Small intestine (tissue), 7 donors: Measurements from ENCODE around the gene USP24. TPM values are rescaled to one million over a fixed set of nuclear protein-coding genes. Genes with fewer than 3 reads are reported as not detected.

Source experiments
- DNase-seq, 2 donors: peaks; one replicate each; pipeline versions ENCODE4 v3.0.0 to v3.0.0-alpha.2; 2013
- FAIRE-seq: peaks from 2 replicates; lab custom pipeline; 2012; peaks lifted over from hg19 to GRCh38; lab: Jason Lieb, UNC
- H3K27ac ChIP-seq, 3 donors: one replicate each; pipeline ENCODE4 v1.5.1; 2013; ENCODE audit warnings: low read length in 2 of 3, mild to moderate bottlenecking in 2 of 3, control low read depth in 1 of 3, inconsistent platforms in 1 of 3, low read depth in 1 of 3, moderate library complexity in 1 of 3
- H3K27me3 ChIP-seq, 3 donors: one replicate each; pipeline ENCODE4 v1.6.1; 2013; ENCODE audit warnings: low read length in 3 of 3, inconsistent platforms in 1 of 3; ENCODE audit not compliant: control insufficient read depth in 3 of 3, insufficient read depth in 3 of 3
- H3K36me3 ChIP-seq, 3 donors: one replicate each; pipeline ENCODE4 v1.6.1; 2013; ENCODE audit warnings: low read length in 3 of 3, inconsistent platforms in 1 of 3, low read depth in 1 of 3, mild to moderate bottlenecking in 1 of 3, moderate library complexity in 1 of 3; ENCODE audit not compliant: control insufficient read depth in 3 of 3, insufficient read depth in 2 of 3
- H3K4me1 ChIP-seq, 3 donors: one replicate each; pipeline ENCODE4 v1.6.1; 2013; ENCODE audit warnings: low read length in 2 of 3, inconsistent platforms in 1 of 3, low read depth in 1 of 3, mild to moderate bottlenecking in 1 of 3, moderate library complexity in 1 of 3; ENCODE audit not compliant: control insufficient read depth in 3 of 3, insufficient read depth in 2 of 3
- H3K4me3 ChIP-seq, 3 donors: one replicate each; pipeline ENCODE4 v1.5.1; 2013; ENCODE audit warnings: low read length in 3 of 3, control low read depth in 1 of 3, inconsistent platforms in 1 of 3, low read depth in 1 of 3, mild to moderate bottlenecking in 1 of 3, moderate library complexity in 1 of 3
- H3K9me3 ChIP-seq, 2 donors: one replicate each; pipeline ENCODE4 v1.6.1; 2013; ENCODE audit warnings: low read depth in 1 of 2, low read length in 1 of 2; ENCODE audit not compliant: control insufficient read depth in 2 of 2, insufficient read depth in 1 of 2
- WGBS, 3 donors: extraction: QIAGEN DNeasy Blood & Tissue Kit; methylation state at CpG; one replicate each; pipeline ENCODE4 v1.1.7; 2013; 5-methylcytosine and 5-hydroxymethylcytosine counted together
- polyA plus RNA-seq, 4 donors: library from polyadenylated mRNA; stranded (reverse) in 3 of 4; unstranded in 1 of 4; fragments of 200-250 nt in 3 of 4; fragments of 120-200 nt in 1 of 4; gene quantifications; one replicate each; pipeline versions ENCODE4 v1.2.1 to v1.2.3, GENCODE V29; 2013
- donor health status: healthy with polysubstance abuse.
- donor health status: control.
- donor health status: control.
- donor health status: Bipolar disorder and iron deficiency.
- donor health status: healthy.

The USP24 gene
- polyA plus RNA-seq, 4 donors = 7.3 to 38.3 (median 11.2) TPM

- Histone ChIP-seq H3K27ac (no peak overlapping the region), H3K9me3 (no peaks in the 10 kb centered on the region), H3K27me3 (no peaks in the 10 kb centered on the region), H3K36me3 (peaks cover 11 to 56% (median 37%) of the 10 kb centered on the region in 3 donors), H3K4me1 (no peaks in the 10 kb centered on the region), H3K4me3 (no peak overlapping the region)
- 81 to 91% (median 87%) methylated on average over 17 of the region's 17 CpGs for WGBS, 3 donors
- no peak for FAIRE-seq
- no peak for DNase-seq
Measured at GRCh38 chr1:55070293-55071164, 144.6 kb downstream of the USP24 start.

GRCh38 chr1:55069280-55069679 lies 145.9 kb downstream of the USP24 start:
- no peak overlapping the region for H3K27ac ChIP-seq
- H3K4me3 ChIP-seq = no peak overlapping the region
- WGBS, 3 donors = 84 to 94% (median 89%) methylated on average over 7 of the region's 7 CpGs
- DNase-seq (no peak), FAIRE-seq (no peak)
- H3K36me3 ChIP-seq = peaks cover 10 to 51% (median 34%) of the 10 kb centered on the region in 3 donors
- H3K4me1 ChIP-seq = no peaks in the 10 kb centered on the region
- no peaks in the 10 kb centered on the region for H3K9me3 ChIP-seq
- H3K27me3 ChIP-seq = no peaks in the 10 kb centered on the region

GRCh38 chr1:55068638-55069037 lies 146.5 kb downstream of the USP24 start:
- 96 to 98% (median 96%) methylated on average over 9 of the region's 9 CpGs for WGBS, 3 donors
- FAIRE-seq = no peak
- H3K36me3 ChIP-seq = peaks cover 9 to 49% (median 34%) of the 10 kb centered on the region in 3 donors

GRCh38 chr1:55067914-55068313 lies 147.2 kb downstream of the USP24 start:
- no peaks in the 10 kb centered on the region for H3K9me3 ChIP-seq
- DNase-seq (no peak), FAIRE-seq (no peak)
- 58 to 71% (median 59%) methylated on average over 1 of the region's 1 CpG for WGBS, 3 donors
- peaks cover 9 to 49% (median 31%) of the 10 kb centered on the region in 3 donors for H3K36me3 ChIP-seq
- no peak overlapping the region for H3K27ac ChIP-seq
- no peak overlapping the region for H3K4me3 ChIP-seq
- no peaks in the 10 kb centered on the region for H3K4me1 ChIP-seq
- no peaks in the 10 kb centered on the region for H3K27me3 ChIP-seq

More at GRCh38 chr1:55068638-55069037, 146.5 kb downstream of the USP24 start:
- DNase-seq = no peak
- no peak overlapping the region for H3K4me3 ChIP-seq
- no peak overlapping the region for H3K27ac ChIP-seq
- no peaks in the 10 kb centered on the region for H3K9me3 ChIP-seq
- no peaks in the 10 kb centered on the region for H3K4me1 ChIP-seq
- H3K27me3 ChIP-seq = no peaks in the 10 kb centered on the region

- Histone ChIP-seq H3K36me3 (peaks cover 9 to 47% (median 26%) of the 10 kb centered on the region in 3 donors), H3K27ac (no peak overlapping the region), H3K4me1 (no peaks in the 10 kb centered on the region), H3K4me3 (no peak overlapping the region), H3K27me3 (no peaks in the 10 kb centered on the region), H3K9me3 (no peaks in the 10 kb centered on the region)
- 91 to 93% (median 93%) methylated on average over 17 of the region's 17 CpGs for WGBS, 3 donors
- no peak for FAIRE-seq
- DNase-seq = no peak
Measured at GRCh38 chr1:55067022-55067778, 148.0 kb downstream of the USP24 start.

GRCh38 chr1:55065648-55066047 lies 149.5 kb downstream of the USP24 start:
- Histone ChIP-seq H3K27ac (no peak overlapping the region), H3K4me1 (no peaks in the 10 kb centered on the region), H3K27me3 (no peaks in the 10 kb centered on the region), H3K9me3 (no peaks in the 10 kb centered on the region), H3K4me3 (no peak overlapping the region), H3K36me3 (peaks cover 4 to 41% (median 15%) of the 10 kb centered on the region in 3 donors)
- no peak for FAIRE-seq
- no peak for DNase-seq
- 82 to 91% (median 84%) methylated on average over 4 of the region's 4 CpGs for WGBS, 3 donors

- Histone ChIP-seq H3K27ac (no peak overlapping the region), H3K4me3 (no peak overlapping the region), H3K36me3 (peaks cover 5 to 33% (median 10%) of the 10 kb centered on the region in 3 donors), H3K27me3 (no peaks in the 10 kb centered on the region), H3K4me1 (no peaks in the 10 kb centered on the region), H3K9me3 (no peaks in the 10 kb centered on the region)
- DNase-seq (no peak), FAIRE-seq (no peak)
- WGBS, 3 donors = 32 to 46% (median 38%) methylated on average over 2 of the region's 2 CpGs
Measured at GRCh38 chr1:55064861-55065263, 150.3 kb downstream of the USP24 start.

GRCh38 chr1:55064071-55064581 lies 151.0 kb downstream of the USP24 start:
- no peaks in the 10 kb centered on the region for H3K4me1 ChIP-seq
- H3K27ac ChIP-seq = no peak overlapping the region
- no peak for FAIRE-seq
- no peak overlapping the region for H3K4me3 ChIP-seq
- no peaks in the 10 kb centered on the region for H3K9me3 ChIP-seq
- no peak for DNase-seq
- H3K36me3 ChIP-seq = peaks cover 7 to 28% (median 10%) of the 10 kb centered on the region in 3 donors
- H3K27me3 ChIP-seq = no peaks in the 10 kb centered on the region
- 69 to 76% (median 73%) methylated on average over 12 of the region's 12 CpGs for WGBS, 3 donors
